HPDE6-E6E7 (cell line): ENCODE measurements around the gene ARHGAP42.
"Not testable (repeated sequence)": the region's sequence is repeated elsewhere in the genome, so short reads cannot be mapped to it uniquely, and the experiment has no call there.

Experiments
- DNase-seq: peaks from one replicate; pipeline ENCODE4 v3.0.0; 2011; ENCODE audit warnings: missing footprints; ENCODE audit errors: extremely low spot score

The ARHGAP42 gene, protein sequence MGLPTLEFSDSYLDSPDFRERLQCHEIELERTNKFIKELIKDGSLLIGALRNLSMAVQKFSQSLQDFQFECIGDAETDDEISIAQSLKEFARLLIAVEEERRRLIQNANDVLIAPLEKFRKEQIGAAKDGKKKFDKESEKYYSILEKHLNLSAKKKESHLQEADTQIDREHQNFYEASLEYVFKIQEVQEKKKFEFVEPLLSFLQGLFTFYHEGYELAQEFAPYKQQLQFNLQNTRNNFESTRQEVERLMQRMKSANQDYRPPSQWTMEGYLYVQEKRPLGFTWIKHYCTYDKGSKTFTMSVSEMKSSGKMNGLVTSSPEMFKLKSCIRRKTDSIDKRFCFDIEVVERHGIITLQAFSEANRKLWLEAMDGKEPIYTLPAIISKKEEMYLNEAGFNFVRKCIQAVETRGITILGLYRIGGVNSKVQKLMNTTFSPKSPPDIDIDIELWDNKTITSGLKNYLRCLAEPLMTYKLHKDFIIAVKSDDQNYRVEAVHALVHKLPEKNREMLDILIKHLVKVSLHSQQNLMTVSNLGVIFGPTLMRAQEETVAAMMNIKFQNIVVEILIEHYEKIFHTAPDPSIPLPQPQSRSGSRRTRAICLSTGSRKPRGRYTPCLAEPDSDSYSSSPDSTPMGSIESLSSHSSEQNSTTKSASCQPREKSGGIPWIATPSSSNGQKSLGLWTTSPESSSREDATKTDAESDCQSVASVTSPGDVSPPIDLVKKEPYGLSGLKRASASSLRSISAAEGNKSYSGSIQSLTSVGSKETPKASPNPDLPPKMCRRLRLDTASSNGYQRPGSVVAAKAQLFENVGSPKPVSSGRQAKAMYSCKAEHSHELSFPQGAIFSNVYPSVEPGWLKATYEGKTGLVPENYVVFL

GRCh38 chr11:100687054-100687629 lies at the start of gene ARHGAP42:
TSS of gene ARHGAP42 (plus strand) at chr11:100687288. CDS start at chr11:100687679, 391 bp downstream.
- DNase-seq: peak; percentile 23

GRCh38 chr11:100637706-100638105 lies 49.4 kb upstream of the ARHGAP42 start:
- DNase-seq: no peak

GRCh38 chr11:100638648-100639047 lies 48.4 kb upstream of the ARHGAP42 start:
- DNase-seq: no peak

DNA sequence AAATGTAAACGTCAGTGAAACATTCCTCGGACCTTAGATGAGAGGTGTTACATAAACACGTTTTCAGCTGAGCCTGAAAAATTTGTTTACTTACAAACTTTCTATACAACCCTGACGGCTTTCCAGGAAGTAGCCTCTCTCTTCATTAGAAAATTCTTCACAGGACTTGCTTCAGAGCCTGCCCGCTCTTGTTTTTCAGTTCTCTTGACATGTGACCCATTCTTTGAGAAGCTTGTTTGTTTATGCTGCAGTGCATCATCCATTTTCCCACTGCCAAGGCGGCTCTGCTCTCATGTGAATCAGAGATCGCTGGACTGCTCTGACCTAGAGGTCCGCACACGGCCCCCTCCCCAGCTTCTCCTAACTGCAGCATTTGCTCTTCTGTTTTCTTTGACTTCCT lies 47.9 kb upstream of the ARHGAP42 start:
- peak; percentile 33 for DNase-seq

DNA sequence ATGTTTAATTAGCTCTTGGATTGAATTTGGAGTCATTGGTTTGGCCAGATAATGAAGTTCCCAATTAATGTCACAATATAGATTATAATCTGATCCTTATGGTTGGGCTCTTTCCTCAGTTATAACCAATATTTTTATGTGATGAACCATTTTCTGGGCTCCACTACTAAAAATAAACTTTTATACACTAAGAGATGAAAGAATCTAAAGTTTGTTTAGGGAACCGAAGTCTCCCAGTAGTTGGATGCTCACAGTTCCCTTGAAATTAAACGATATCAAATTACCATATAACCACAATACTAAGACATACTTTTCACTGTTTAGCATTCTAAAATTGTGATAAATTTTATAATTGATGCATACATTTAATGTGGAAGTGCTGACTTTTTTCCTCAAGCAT lies 47.0 kb upstream of the ARHGAP42 start:
- no peak for DNase-seq

- DNase-seq: no peak
Observed at GRCh38 chr11:100640646-100641045, 46.4 kb upstream of the ARHGAP42 start.

- no peak for DNase-seq
Observed at GRCh38 chr11:100641456-100641855, 45.6 kb upstream of the ARHGAP42 start.

DNA sequence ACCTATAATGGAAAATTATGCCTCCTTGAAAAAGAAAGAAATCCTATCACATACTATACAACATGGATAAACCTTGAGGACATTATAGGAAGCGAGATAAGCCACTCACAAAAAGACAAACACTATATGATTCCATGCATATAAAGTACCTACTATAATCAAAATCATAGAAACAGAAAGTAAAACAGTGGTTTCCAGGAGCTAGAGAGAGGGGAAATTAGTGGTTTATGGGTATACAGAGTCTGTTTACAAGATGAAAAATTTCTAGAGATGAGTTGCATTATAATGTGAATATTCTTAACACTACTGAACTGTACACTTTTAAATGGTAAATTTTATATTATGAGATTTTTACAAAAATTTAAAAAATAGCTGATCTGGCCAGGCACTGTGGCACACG lies 40.5 kb upstream of the ARHGAP42 start:
- no peak for DNase-seq

GRCh38 chr11:100647861-100648260 lies 39.2 kb upstream of the ARHGAP42 start:
- DNase-seq: no peak

DNA sequence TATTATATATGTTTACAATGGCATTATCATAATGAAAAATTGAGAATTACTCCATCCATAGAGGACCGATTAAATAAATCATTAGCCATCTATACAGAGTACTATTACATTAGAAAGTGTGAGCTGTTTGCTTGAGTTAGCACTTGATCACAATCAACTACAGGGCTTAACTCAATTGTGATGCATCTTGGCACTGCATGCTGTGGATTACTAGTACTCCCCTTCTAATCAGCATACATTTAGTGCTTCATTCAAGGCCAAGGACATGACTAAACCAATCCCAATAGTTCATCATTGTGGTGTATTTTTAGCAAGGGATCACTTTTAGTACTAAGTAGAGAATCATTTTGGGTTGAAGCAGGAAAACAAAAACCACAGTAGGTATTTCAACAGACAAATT lies 23.5 kb upstream of the ARHGAP42 start:
- no peak for DNase-seq

DNA sequence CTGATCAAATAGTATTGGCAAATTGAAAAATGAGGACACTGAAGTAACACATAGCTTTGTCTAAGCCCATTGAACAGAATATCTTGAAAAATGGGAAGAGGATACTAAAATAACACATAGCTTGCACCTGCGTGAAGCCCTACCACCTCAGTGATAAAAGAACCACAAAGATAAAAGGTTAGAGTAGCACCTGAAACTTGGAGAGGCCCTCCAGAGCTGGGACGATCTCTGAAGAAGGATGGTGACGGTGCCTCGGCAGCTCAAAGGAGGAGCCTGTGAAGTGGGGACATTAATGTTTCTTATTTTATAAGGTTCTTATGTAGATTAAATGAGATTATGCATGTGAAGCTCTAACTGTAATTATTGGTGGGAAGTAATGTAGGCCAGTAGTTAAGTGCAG lies 23.1 kb upstream of the ARHGAP42 start:
- no peak for DNase-seq

GRCh38 chr11:100666816-100667215 lies 20.3 kb upstream of the ARHGAP42 start:
- not testable (repeated sequence) for DNase-seq

DNA sequence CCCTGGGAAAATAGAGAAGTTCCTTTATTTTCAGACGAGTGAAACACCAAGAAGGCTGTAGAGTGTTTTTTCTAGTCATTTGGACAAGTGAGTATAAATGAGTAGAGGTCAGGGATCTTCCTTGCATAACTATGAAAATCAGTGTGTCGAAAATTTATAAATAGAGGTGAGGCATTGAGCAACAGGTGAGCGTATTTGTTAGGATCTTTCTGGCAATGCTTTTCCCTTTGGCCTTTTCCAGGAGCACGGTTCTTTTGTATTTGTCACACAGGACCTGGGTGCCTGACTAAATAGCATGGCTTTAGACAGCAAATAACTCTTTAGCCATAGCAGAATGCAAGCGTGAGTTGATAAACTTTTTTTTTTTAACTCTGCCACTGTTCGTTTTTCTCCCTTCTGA lies 19.6 kb upstream of the ARHGAP42 start:
- DNase-seq: no peak

GRCh38 chr11:100670140-100670539 lies 16.9 kb upstream of the ARHGAP42 start:
- DNase-seq: no peak

DNA sequence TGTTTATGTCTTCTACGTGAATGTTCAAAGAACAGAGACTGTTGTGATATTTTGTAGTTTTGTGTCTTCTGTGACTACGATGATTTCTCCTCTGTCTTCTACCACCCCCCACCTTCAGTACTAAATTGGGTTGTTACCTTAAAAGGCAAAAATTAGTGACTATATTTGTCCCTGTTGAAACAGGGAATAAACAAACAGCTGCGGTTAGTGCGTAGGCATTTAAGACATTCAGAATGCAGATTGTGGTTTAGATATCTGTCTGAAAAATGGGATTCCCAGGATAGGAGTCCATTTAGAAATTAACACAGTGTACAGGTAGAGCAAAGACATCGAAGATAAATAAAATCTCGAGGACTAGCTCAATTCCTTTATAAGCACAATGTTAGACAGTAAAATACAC lies 15.6 kb upstream of the ARHGAP42 start:
- DNase-seq: no peak

- no peak for DNase-seq
Observed at GRCh38 chr11:100672498-100673033, 14.5 kb upstream of the ARHGAP42 start.

GRCh38 chr11:100673063-100673462 lies 14.0 kb upstream of the ARHGAP42 start:
- no peak for DNase-seq

- no peak for DNase-seq
Observed at GRCh38 chr11:100674212-100674611, 12.9 kb upstream of the ARHGAP42 start.

DNA sequence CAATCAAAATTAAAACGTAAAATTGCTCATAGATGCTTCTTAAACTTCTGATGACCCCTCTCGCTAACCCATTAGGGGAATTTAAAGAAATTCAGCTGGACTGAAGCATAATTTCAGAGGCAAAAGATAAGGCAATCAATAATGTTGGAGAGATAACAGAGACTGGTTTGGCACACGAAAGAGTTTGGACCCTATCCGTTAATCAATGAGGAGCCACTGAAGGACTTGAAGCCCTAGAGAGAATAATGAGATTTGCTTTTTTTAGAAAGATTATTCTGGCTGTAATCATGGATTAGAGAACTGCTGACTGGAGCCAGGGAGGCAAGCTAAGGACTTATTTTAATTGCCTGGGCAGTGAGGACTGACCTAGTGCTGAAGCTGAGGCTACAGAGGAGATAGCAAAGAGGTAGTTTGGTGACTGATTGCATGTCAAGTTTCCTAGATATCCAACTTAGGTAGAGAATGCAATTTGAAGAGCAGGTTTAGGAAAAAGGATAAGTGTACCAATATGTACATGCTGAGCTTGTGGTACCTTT lies 11.9 kb upstream of the ARHGAP42 start:
- DNase-seq: no peak

- no peak for DNase-seq
Observed at GRCh38 chr11:100676901-100677300, 10.2 kb upstream of the ARHGAP42 start.

- DNase-seq: no peak
Observed at GRCh38 chr11:100677796-100678195, 9.3 kb upstream of the ARHGAP42 start.

DNA sequence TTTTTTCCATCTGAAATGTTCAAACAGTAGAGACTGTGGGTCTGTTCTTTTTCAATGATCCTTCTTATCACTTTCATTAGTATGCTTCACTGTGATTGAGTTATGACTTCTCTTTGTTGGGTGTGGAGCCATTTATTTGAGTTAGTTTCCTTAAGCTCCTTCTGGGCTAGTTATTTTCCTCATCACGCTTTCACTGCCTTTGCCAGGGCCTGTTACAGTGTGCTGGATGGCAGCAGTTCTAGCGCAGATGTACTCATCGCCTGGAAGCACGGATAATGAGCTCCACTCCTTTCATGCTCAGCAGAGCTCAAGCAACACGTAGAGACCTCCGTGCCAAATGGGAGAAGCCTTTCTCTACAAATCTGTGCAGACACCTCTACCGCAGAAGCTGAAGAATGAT lies 7.0 kb upstream of the ARHGAP42 start:
- DNase-seq: no peak
